ENCODE measurements around the gene RAPGEF1.
A peak's percentile ranks its signal among the peaks of the same experiment; 100 is the strongest.

The RAPGEF1 gene

GRCh38 chr9:131752231-131752884 lies 12.5 kb upstream of the RAPGEF1 start:
- DNase-seq (ENCODE audit: low read depth in 2 of 2) = no peak

GRCh38 chr9:131748411-131748955 lies 8.6 kb upstream of the RAPGEF1 start:
- no peak for DNase-seq (ENCODE audit: low read depth in 2 of 2)

GRCh38 chr9:131747352-131747751 lies 7.5 kb upstream of the RAPGEF1 start:
- no peak for DNase-seq (ENCODE audit: low read depth in 2 of 2)

- DNase-seq (ENCODE audit: low read depth in 2 of 2) = no peak
Measured at GRCh38 chr9:131745610-131746009, 5.7 kb upstream of the RAPGEF1 start.

- no peak for DNase-seq (ENCODE audit: low read depth in 2 of 2)
Measured at GRCh38 chr9:131744720-131745201, 4.9 kb upstream of the RAPGEF1 start.

- no peak for DNase-seq (ENCODE audit: low read depth in 2 of 2)
Measured at GRCh38 chr9:131744171-131744719, 4.4 kb upstream of the RAPGEF1 start.

- no peak for DNase-seq (ENCODE audit: low read depth in 2 of 2)
Measured at GRCh38 chr9:131743501-131743900, 3.6 kb upstream of the RAPGEF1 start.

- DNase-seq (ENCODE audit: low read depth in 2 of 2) = no peak
Measured at GRCh38 chr9:131743096-131743495, 3.2 kb upstream of the RAPGEF1 start.

- no peak for DNase-seq (ENCODE audit: low read depth in 2 of 2)
Measured at GRCh38 chr9:131740898-131741297, 1.0 kb upstream of the RAPGEF1 start.

- peak in 1 of 2 donors; percentile 37 for DNase-seq (ENCODE audit: low read depth in 2 of 2)
Measured at GRCh38 chr9:131739133-131739958, 530 bp downstream of the RAPGEF1 start.

- DNase-seq (ENCODE audit: low read depth in 2 of 2) = no peak
Measured at GRCh38 chr9:131738293-131739132, 1.4 kb downstream of the RAPGEF1 start.

- no peak for DNase-seq (ENCODE audit: low read depth in 2 of 2)
Measured at GRCh38 chr9:131737426-131737825, 2.5 kb downstream of the RAPGEF1 start.

- no peak for DNase-seq (ENCODE audit: low read depth in 2 of 2)
Measured at GRCh38 chr9:131736431-131736830, 3.4 kb downstream of the RAPGEF1 start.

GRCh38 chr9:131735238-131736128 lies 4.4 kb downstream of the RAPGEF1 start:
- no peak for DNase-seq (ENCODE audit: low read depth in 2 of 2)

GRCh38 chr9:131734781-131735180 lies 5.1 kb downstream of the RAPGEF1 start:
- DNase-seq (ENCODE audit: low read depth in 2 of 2) = no peak

GRCh38 chr9:131734165-131734610 lies 5.7 kb downstream of the RAPGEF1 start:
- no peak for DNase-seq (ENCODE audit: low read depth in 2 of 2)

GRCh38 chr9:131733541-131734061 lies 6.3 kb downstream of the RAPGEF1 start:
- no peak for DNase-seq (ENCODE audit: low read depth in 2 of 2)

- peak in 1 of 2 donors; percentile 11 for DNase-seq (ENCODE audit: low read depth in 2 of 2)
Measured at GRCh38 chr9:131732636-131733289, 7.1 kb downstream of the RAPGEF1 start.

- no peak for DNase-seq (ENCODE audit: low read depth in 2 of 2)
Measured at GRCh38 chr9:131732061-131732526, 7.8 kb downstream of the RAPGEF1 start.
